Stimulated activated CD4-positive, alpha-beta T cell treated with anti-CD3 and anti-CD28 coated beads, Interleukin-12 subunit alpha, Interleukin-12 subunit beta, amount 100 ng/mL, for 48 hours (primary cell): ENCODE data around the gene UMAD1.
"Not testable (repeated sequence)": the region's sequence is repeated elsewhere in the genome, so short reads cannot be mapped to it uniquely, and the experiment has no call there.

Experiments used
- DNase-seq, 3 donors: peaks; one replicate each; pipeline ENCODE4 v3.0.0-alpha.2; 2020; ENCODE audit warnings: low read depth in 2 of 3, low spot score in 1 of 3

The UMAD1 gene

GRCh38 chr7:7795630-7796121 is 155.1 kb downstream of the UMAD1 start:
- DNase-seq: no peak

GRCh38 chr7:7798510-7798909 is 158.0 kb downstream of the UMAD1 start:
- no peak for DNase-seq

GRCh38 chr7:7799138-7799537 is 158.6 kb downstream of the UMAD1 start:
- DNase-seq: no peak

GRCh38 chr7:7802531-7802930 is 162.0 kb downstream of the UMAD1 start:
- no peak for DNase-seq

- no peak for DNase-seq
These were observed 163.2 kb downstream of the UMAD1 start for GRCh38 chr7:7803715-7804178.

GRCh38 chr7:7804822-7805221 is 164.3 kb downstream of the UMAD1 start:
- DNase-seq: not testable (repeated sequence)

GRCh38 chr7:7805511-7806153 is 165.1 kb downstream of the UMAD1 start:
- no peak for DNase-seq

- DNase-seq: no peak
These were observed 167.6 kb downstream of the UMAD1 start for GRCh38 chr7:7808156-7808555.

- no peak for DNase-seq
These were observed 168.1 kb downstream of the UMAD1 start for GRCh38 chr7:7808626-7809025.

GRCh38 chr7:7810380-7810779 is 169.8 kb downstream of the UMAD1 start:
- DNase-seq: no peak

GRCh38 chr7:7810826-7811225 is 170.3 kb downstream of the UMAD1 start:
- no peak for DNase-seq

- DNase-seq: no peak
These were observed 171.6 kb downstream of the UMAD1 start for GRCh38 chr7:7812112-7812511.

- no peak for DNase-seq
These were observed 174.8 kb downstream of the UMAD1 start for GRCh38 chr7:7815395-7815794.

GRCh38 chr7:7816084-7816483 is 175.5 kb downstream of the UMAD1 start:
- DNase-seq: no peak

GRCh38 chr7:7816816-7817536 is 176.4 kb downstream of the UMAD1 start:
- no peak for DNase-seq

GRCh38 chr7:7817748-7818147 is 177.2 kb downstream of the UMAD1 start:
- DNase-seq: no peak

GRCh38 chr7:7818179-7818578 is 177.6 kb downstream of the UMAD1 start:
- DNase-seq: not testable (repeated sequence)

GRCh38 chr7:7819442-7820247 is 179.1 kb downstream of the UMAD1 start:
- DNase-seq: no peak

GRCh38 chr7:7820409-7820808 is 179.9 kb downstream of the UMAD1 start:
- no peak for DNase-seq

GRCh38 chr7:7820939-7821338 is 180.4 kb downstream of the UMAD1 start:
- no peak for DNase-seq

GRCh38 chr7:7821517-7821916 is 181.0 kb downstream of the UMAD1 start:
- DNase-seq: no peak

GRCh38 chr7:7825294-7825693 is 184.7 kb downstream of the UMAD1 start:
- DNase-seq: not testable (repeated sequence)
